Glutamatergic neuron (in vitro differentiated cells): Measurements from ENCODE around the gene TLR5. TPM values are rescaled to one million over a fixed set of nuclear protein-coding genes. Genes with fewer than 3 reads are reported as not detected.

Source experiments
- DNase-seq: peaks from one replicate; pipeline ENCODE4 v3.0.0; 2022
- H3K27ac Mint-ChIP-seq: one replicate; pipeline ENCODE4 v1.8.0; 2020; ENCODE audit warnings: mild to moderate bottlenecking, mixed read lengths, inconsistent platforms; ENCODE audit not compliant: unreplicated experiment
- H3K27me3 Mint-ChIP-seq: one replicate; pipeline ENCODE4 v1.8.0; 2020; ENCODE audit warnings: mild to moderate bottlenecking, moderate library complexity, mixed read lengths, inconsistent platforms; ENCODE audit not compliant: unreplicated experiment
- H3K36me3 Mint-ChIP-seq: one replicate; pipeline ENCODE4 v1.8.0; 2020; ENCODE audit warnings: mild to moderate bottlenecking, mixed read lengths, inconsistent platforms; ENCODE audit not compliant: unreplicated experiment
- H3K4me1 Mint-ChIP-seq: one replicate; pipeline ENCODE4 v1.8.0; 2020; ENCODE audit warnings: mild to moderate bottlenecking, low read depth, mixed read lengths, inconsistent platforms; ENCODE audit not compliant: unreplicated experiment
- H3K4me3 Mint-ChIP-seq: one replicate; pipeline ENCODE4 v1.8.0; 2020; ENCODE audit warnings: mild to moderate bottlenecking, mixed read lengths, inconsistent platforms; ENCODE audit not compliant: unreplicated experiment
- H3K9me3 Mint-ChIP-seq: one replicate; pipeline ENCODE4 v1.8.0; 2020; ENCODE audit warnings: mild to moderate bottlenecking, moderate library complexity, mixed read lengths, inconsistent platforms; ENCODE audit not compliant: unreplicated experiment
- total RNA-seq: library from RNA; stranded (reverse); fragmentation: NEBNext Ultra II Directional; extraction: Animal tissue kit (Norgen Biotek cat#: 25700); gene quantifications from one replicate; pipeline ENCODE4 v1.2.1, GENCODE V29; 2021; ENCODE audit not compliant: unreplicated experiment
- TF ChIP-seq, protein P1 (sequence below): fragments of 200-600 bp; sonication (generic); IDR thresholded peaks from one replicate; pipeline ENCODE4 v1.5.0; 2021; ENCODE audit not compliant: partially characterized antibody, unreplicated experiment

The TLR5 gene
- total RNA-seq, 1 donor from 2014 or later = not detected

DNA sequence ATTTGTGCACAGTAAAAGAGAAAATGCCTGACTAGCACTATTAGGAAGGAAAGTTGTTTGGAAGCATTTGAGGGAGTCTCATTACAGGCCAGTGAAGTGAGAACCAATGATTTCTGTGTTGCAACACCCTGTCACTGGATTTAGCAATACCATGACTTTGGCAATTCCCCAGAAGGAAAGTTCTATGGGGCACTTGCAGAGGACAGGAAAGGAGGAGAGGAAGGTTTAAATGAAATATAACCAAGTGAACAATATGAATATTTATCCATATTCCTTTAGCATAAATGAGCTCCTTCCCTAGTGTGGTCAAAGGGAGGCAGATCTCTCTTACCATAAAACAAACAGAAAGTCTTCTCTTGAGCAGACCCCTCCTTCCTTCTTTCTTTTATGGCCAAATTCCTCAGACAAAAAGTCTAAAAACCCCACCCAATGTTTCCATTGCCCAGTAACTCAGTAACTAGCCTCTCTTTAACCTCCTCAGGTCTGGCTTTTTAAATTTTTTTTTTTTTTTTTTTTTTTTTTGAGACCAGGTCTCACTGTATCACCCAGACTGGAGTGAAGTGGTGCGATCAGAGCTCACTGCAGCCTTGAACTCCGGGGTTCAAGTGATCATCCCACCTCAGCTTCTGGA is 5.5 kb downstream of the TLR5 start:
- Mint-ChIP-seq H3K27ac (no peak overlapping the region), H3K27me3 (no peaks in the 10 kb centered on the region), H3K9me3 (peaks cover 1% of the 10 kb centered on the region), H3K4me1 (peaks cover 2% of the 10 kb centered on the region), H3K4me3 (no peak overlapping the region), H3K36me3 (no peaks in the 10 kb centered on the region)
- DNase-seq = no peak
- TF ChIP-seq, protein P1, sequence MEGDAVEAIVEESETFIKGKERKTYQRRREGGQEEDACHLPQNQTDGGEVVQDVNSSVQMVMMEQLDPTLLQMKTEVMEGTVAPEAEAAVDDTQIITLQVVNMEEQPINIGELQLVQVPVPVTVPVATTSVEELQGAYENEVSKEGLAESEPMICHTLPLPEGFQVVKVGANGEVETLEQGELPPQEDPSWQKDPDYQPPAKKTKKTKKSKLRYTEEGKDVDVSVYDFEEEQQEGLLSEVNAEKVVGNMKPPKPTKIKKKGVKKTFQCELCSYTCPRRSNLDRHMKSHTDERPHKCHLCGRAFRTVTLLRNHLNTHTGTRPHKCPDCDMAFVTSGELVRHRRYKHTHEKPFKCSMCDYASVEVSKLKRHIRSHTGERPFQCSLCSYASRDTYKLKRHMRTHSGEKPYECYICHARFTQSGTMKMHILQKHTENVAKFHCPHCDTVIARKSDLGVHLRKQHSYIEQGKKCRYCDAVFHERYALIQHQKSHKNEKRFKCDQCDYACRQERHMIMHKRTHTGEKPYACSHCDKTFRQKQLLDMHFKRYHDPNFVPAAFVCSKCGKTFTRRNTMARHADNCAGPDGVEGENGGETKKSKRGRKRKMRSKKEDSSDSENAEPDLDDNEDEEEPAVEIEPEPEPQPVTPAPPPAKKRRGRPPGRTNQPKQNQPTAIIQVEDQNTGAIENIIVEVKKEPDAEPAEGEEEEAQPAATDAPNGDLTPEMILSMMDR = no peak

DNA sequence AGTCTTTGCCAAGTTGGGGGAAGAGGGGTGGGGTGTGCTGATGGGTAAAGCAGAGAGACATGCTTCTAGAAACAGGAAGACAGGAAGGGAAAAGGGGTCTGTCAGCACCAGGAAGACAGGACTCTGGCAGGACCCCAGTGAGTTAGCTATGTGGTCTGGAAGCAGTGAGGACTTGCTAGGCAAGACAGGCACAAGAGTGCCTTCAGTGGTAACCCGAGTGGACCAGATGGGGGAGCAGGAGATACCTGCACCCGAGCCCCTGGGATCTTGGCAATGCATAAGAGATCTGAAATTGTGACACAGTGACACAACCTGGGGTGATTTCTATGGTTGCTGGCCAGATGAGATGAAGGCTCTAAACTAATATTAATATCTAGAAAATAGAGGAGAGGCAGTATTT is 7.0 kb downstream of the TLR5 start:
- Mint-ChIP-seq H3K36me3 (no peaks in the 10 kb centered on the region), H3K27me3 (no peaks in the 10 kb centered on the region)

DNA sequence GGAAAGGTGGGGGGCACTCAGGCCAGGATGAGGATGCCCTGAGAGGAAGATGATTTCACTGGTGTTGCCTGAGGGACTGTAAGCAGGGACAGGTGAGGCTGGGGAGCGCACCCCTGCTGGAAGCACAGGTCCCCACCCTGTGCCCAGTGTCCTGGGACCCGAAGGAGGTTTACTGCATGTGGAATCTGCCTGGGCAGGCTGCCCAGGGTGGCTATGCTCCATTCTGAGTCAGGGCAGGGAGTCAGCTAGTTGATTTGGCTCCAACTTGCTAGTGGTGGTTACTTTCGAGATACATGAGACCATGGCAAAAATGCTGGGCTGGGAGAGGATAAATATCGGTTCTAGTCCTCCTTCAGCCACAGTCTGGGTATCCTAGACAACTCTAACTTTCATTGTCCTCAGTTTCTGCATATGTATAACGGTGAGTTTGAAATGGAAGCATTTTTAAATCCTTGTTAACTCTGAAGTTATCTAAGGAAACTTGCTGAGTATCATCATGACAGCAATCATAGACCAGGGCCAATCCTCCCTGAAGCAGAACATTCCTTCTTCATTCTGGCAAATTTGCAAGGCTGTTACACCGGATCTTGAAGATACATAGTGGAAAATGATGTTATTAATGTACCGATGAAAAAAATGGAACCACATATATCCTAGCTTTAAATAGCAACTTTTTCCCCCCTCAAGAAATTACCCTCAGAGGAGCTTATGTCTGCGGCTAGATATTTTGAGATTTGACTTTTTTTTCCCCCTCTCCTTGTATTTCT is 7.7 kb downstream of the TLR5 start:
- Mint-ChIP-seq H3K4me1 (peaks cover 2% of the 10 kb centered on the region), H3K4me3 (no peak overlapping the region), H3K27ac (no peak overlapping the region), H3K27me3 (peaks cover 2% of the 10 kb centered on the region), H3K9me3 (peaks cover 1% of the 10 kb centered on the region), H3K36me3 (no peaks in the 10 kb centered on the region)
- TF ChIP-seq, protein P1 = no peak
- no peak for DNase-seq

More for the DNA sequence above, 7.0 kb downstream of the TLR5 start:
- H3K27ac Mint-ChIP-seq = no peak overlapping the region
- peaks cover 1% of the 10 kb centered on the region for H3K9me3 Mint-ChIP-seq
- no peak overlapping the region for H3K4me3 Mint-ChIP-seq
- TF ChIP-seq, protein P1 = no peak
- peaks cover 2% of the 10 kb centered on the region for H3K4me1 Mint-ChIP-seq
- no peak for DNase-seq

DNA sequence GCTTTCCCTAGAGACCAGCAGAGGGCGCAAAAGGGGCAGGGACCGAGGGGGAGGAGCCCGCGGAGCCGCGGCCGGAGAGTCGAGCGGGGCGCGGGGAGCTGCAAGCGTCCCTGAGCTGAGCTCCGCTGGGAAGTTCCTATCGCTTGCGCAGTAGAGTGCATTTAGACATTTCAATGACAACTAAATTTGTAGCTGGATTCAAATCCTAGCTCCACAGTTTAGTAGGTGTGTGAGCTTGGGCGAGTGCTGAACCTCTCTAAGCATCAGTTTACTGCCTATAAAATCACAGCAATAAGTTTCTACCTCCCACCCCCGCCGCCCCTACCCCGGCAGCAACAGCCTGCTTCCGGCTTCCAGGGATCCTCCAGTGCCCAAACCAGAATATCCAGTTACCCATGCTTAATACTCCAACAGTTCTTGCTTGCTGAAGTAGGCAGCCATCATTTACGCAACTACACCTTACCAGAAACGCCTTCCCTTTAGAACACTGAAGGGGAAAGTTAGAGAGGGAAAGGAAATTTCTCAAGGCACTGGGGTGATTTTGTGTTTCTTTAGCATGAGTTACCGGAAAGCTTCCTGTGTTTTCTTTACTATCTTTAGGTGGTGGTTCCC is 9.1 kb downstream of the TLR5 start:
- Mint-ChIP-seq H3K4me1 (peaks cover 2% of the 10 kb centered on the region), H3K9me3 (peaks cover 3% of the 10 kb centered on the region), H3K4me3 (peak overlapping the region; percentile 50), H3K27me3 (peaks cover 2% of the 10 kb centered on the region), H3K27ac (no peak overlapping the region), H3K36me3 (peaks cover 3% of the 10 kb centered on the region)
- TF ChIP-seq, protein P1 = peak; percentile 96
- DNase-seq = peak; percentile 88
